Transverse colon (tissue), 4 donors: ENCODE data around the gene MGLL. TPM values are rescaled to one million over a fixed set of nuclear protein-coding genes. Genes with fewer than 3 reads are reported as not detected.

Source experiments
- DNase-seq: peaks from one replicate; pipeline ENCODE4 v3.0.0-alpha.2; 2019
- H3K27ac ChIP-seq, 4 donors: fragments of 200-600 bp; sonication (generic); 2 replicates each; pipeline ENCODE4 v1.5.1; 2016 to 2018; ENCODE audit warnings: inconsistent platforms in 4 of 4
- H3K27me3 ChIP-seq: fragments of 200-600 bp; sonication (generic); 2 replicates; pipeline ENCODE4 v1.5.1; 2017; ENCODE audit warnings: inconsistent platforms
- H3K36me3 ChIP-seq, 4 donors: fragments of 200-600 bp; sonication (generic); 2 replicates each; pipeline ENCODE4 v1.5.1; 2017 to 2019; ENCODE audit warnings: inconsistent platforms in 4 of 4
- H3K4me1 ChIP-seq, 4 donors: fragments of 200-600 bp; sonication (generic); 2 replicates each; pipeline ENCODE4 v1.5.1; 2017 to 2020; ENCODE audit warnings: inconsistent platforms in 4 of 4
- H3K4me3 ChIP-seq, 4 donors: fragments of 200-600 bp; sonication (generic); 1 replicate in 1 of 4; 2 replicates in 3 of 4; pipeline versions ENCODE4 v1.5.1 to v1.6.1; 2017 to 2019; ENCODE audit warnings: inconsistent platforms in 4 of 4
- H3K9me3 ChIP-seq, 2 donors: fragments of 200-600 bp; sonication (generic); 2 replicates each; pipeline ENCODE4 v1.5.1; 2017 to 2019; ENCODE audit warnings: inconsistent platforms in 2 of 2
- CTCF ChIP-seq, 5 experiments: fragments of 200-600 bp in 3 of 5; fragments of 450-650 bp in 2 of 5; sonication (generic) in 3 of 5; IDR thresholded peaks; 1 replicate in 2 of 5; 2 replicates in 3 of 5; pipeline ENCODE4 v1.5.1; 2016 to 2017; ENCODE audit warnings: antibody characterized with exemption in 5 of 5, inconsistent platforms in 3 of 5, mild to moderate bottlenecking in 2 of 5, moderate library complexity in 1 of 5
- EP300 ChIP-seq: sonication (generic); formaldehyde crosslinking; IDR thresholded peaks from one replicate; pipeline ENCODE4 v1.6.1; 2017; ENCODE audit warnings: antibody characterized with exemption, low read depth
- POLR2A ChIP-seq: fragments of 450-650 bp; IDR thresholded peaks from one replicate; pipeline ENCODE4 v1.6.1; 2016; ENCODE audit warnings: antibody characterized with exemption, mild to moderate bottlenecking, moderate library complexity
- POLR2AphosphoS5 ChIP-seq, 3 donors: sonication (generic); formaldehyde crosslinking; IDR thresholded peaks; one replicate each; pipeline ENCODE4 v1.6.1; 2016; ENCODE audit warnings: antibody characterized with exemption in 3 of 3
- WGBS, 2 donors: methylation state at CpG; one replicate each; pipeline ENCODE4 v1.1.5; 2018; ENCODE audit warnings: low coverage in 1 of 2; 5-methylcytosine and 5-hydroxymethylcytosine counted together
- in situ Hi-C, 4 donors: fragments of 200-750 bp; cut with MboI; loops; one replicate each; pipeline versions ENCODE4 v1.15.0 to v1.15.1; 2017; ENCODE audit warnings: low sequenced_read_pairs in 3 of 4, low pct_ligation_motif_present in 1 of 4, low pct_unique_long_range_greater_than_20kb in 1 of 4
- intact Hi-C: fragments of 100-400 bp; cut with DNase I; formaldehyde crosslinking; loops from one replicate; pipeline ENCODE4 v1.15.1; 2023; ENCODE audit warnings: low total_unique reads
- total RNA-seq, 4 donors: library from RNA; depleted of rRNA; stranded (reverse); fragments of >200 nt; gene quantifications; one replicate each; pipeline ENCODE4 v1.1.0, GENCODE V29; 2016

Gene MGLL
- total RNA-seq, 4 donors from 2014 or later = 150 to 329 (median 294) TPM

- H3K27me3 ChIP-seq = no peaks in the 10 kb centered on the region
- TF ChIP-seq CTCF (IDR thresholded peaks at IDR 0.05) = no peak
- no peak for TF ChIP-seq POLR2AphosphoS5 (IDR thresholded peaks at IDR 0.05)
- no peak for TF ChIP-seq POLR2A
- TF ChIP-seq EP300 = no peak
- H3K4me1 ChIP-seq = peaks cover 0 to 24% (median 10%) of the 10 kb centered on the region in 4 donors
- WGBS, 2 donors = 81 to 82% methylated on average over 2 to 7 of the region's 7 CpGs
- intact Hi-C loops = no loop called here
- in situ Hi-C loops = no loop called here
- peak overlapping the region in 1 of 4 donors; percentile 16 for H3K27ac ChIP-seq
- no peaks in the 10 kb centered on the region for H3K36me3 ChIP-seq
- DNase-seq = no peak
- H3K9me3 ChIP-seq = no peaks in the 10 kb centered on the region
- no peak overlapping the region for H3K4me3 ChIP-seq
These were observed 93.8 kb downstream of the MGLL start for GRCh38 chr3:127728417-127729015.

- TF ChIP-seq EP300 (no peak), CTCF (IDR thresholded peaks at IDR 0.05) (no peak), POLR2A (no peak), POLR2AphosphoS5 (IDR thresholded peaks at IDR 0.05) (no peak)
- intact Hi-C loops (no loop called here), in situ Hi-C loops (no loop called here)
- WGBS, 2 donors = 86 to 91% methylated on average over 3 of the region's 3 CpGs
- no peak for DNase-seq
- Histone ChIP-seq H3K36me3 (no peaks in the 10 kb centered on the region), H3K4me3 (no peak overlapping the region), H3K27ac (no peak overlapping the region), H3K4me1 (peaks cover 4 to 29% (median 10%) of the 10 kb centered on the region in 4 donors), H3K9me3 (no peaks in the 10 kb centered on the region), H3K27me3 (no peaks in the 10 kb centered on the region)
These were observed 95.4 kb downstream of the MGLL start for GRCh38 chr3:127726894-127727293.

GRCh38 chr3:127723011-127723567 is 99.2 kb downstream of the MGLL start:
- peaks cover 4 to 20% (median 12%) of the 10 kb centered on the region in 4 donors for H3K4me1 ChIP-seq
- 63 to 68% methylated on average over 7 to 11 of the region's 11 CpGs for WGBS, 2 donors
- intact Hi-C loops (no loop called here), in situ Hi-C loops (no loop called here)
- DNase-seq = no peak
- peak overlapping the region; percentile 23 to 62 (median 54) for H3K27ac ChIP-seq
- H3K27me3 ChIP-seq = no peaks in the 10 kb centered on the region
- no peaks in the 10 kb centered on the region for H3K9me3 ChIP-seq
- TF ChIP-seq POLR2AphosphoS5 (IDR thresholded peaks at IDR 0.05) (no peak), POLR2A (no peak), CTCF (IDR thresholded peaks at IDR 0.05) (no peak), EP300 (no peak)
- H3K4me3 ChIP-seq = no peak overlapping the region
- H3K36me3 ChIP-seq = no peaks in the 10 kb centered on the region

- no peaks in the 10 kb centered on the region for H3K27me3 ChIP-seq
- TF ChIP-seq POLR2A = no peak
- no peak for TF ChIP-seq EP300
- no peak overlapping the region for H3K4me3 ChIP-seq
- intact Hi-C loops = no loop called here
- WGBS, 2 donors = 51 to 67% methylated on average over 2 to 13 of the region's 13 CpGs
- peak overlapping the region; percentile 23 to 62 (median 54) for H3K27ac ChIP-seq
- DNase-seq = no peak
- peaks cover 4 to 24% (median 12%) of the 10 kb centered on the region in 4 donors for H3K4me1 ChIP-seq
- no peaks in the 10 kb centered on the region for H3K36me3 ChIP-seq
- no peaks in the 10 kb centered on the region for H3K9me3 ChIP-seq
- in situ Hi-C loops = no loop called here
These were observed 100.1 kb downstream of the MGLL start for GRCh38 chr3:127722091-127722784.
